Fibroblast of skin of right quadriceps (primary cell): ENCODE measurements around the gene NBPF12.
"Not testable (repeated sequence)": the region's sequence is repeated elsewhere in the genome, so short reads cannot be mapped to it uniquely, and the experiment has no call there.

Experiments used
- DNase-seq: peaks from one replicate; pipeline ENCODE4 v3.0.0-alpha.2; 2013

NBPF12 gene

GRCh38 chr1:146987502-146987901 is 49.4 kb downstream of the NBPF12 start:
- DNase-seq: not testable (repeated sequence)

DNA sequence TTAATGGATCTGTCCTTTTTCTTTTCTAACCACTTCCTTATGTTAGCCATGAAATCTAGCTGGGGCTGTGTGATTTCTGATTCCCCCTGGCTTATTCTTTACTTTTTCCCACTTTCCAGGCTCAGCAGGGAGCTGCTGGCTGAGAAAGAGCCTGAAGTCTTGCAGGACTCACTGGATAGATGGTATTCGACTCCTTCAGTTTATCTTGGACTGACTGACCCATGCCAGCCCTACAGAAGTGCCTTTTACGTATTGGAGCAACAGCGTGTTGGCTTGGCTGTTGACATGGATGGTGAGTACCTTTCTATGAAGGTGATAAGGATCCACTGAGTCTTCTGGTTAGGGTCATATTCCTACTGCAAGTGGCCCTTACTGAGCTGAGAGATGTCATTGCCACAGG is 51.3 kb downstream of the NBPF12 start:
- DNase-seq: not testable (repeated sequence)

DNA sequence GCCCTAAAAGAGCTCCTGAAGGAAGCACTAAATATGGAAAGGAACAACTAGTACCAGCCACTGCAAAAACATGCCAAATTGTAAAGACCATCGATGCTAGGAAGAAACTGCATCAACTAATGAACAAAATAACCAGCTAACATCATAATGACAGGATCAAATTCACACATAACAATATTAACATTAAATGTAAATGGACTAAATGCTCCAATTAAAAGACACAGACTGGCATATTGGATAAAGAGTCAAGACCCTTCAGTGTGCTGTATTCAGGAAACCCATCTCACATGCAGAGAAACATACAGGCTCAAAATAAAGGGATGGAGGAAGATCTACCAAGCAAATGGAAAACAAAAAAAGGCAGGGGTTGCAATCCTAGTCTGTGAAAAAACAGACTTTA is 70.4 kb downstream of the NBPF12 start:
- DNase-seq: not testable (repeated sequence)

DNA sequence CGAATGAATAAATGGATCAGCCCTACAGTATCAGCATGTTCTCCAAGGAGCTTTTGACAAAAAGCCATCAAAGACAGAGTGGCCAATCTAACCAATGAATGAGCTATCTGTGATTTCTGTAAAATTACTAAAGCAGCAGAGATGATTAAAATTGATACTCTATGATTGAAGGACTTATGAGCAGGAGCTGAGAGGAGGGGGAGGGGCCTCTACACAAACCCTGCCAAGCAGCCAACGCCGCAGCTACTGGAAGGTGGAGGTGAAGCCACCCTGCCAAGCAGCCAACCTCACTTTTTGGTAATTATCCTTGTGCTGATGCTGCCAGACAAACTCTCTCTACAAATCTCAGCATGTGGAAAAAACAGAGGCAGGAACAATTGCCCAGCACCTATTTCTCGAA is 88.9 kb downstream of the NBPF12 start:
- DNase-seq: not testable (repeated sequence)

DNA sequence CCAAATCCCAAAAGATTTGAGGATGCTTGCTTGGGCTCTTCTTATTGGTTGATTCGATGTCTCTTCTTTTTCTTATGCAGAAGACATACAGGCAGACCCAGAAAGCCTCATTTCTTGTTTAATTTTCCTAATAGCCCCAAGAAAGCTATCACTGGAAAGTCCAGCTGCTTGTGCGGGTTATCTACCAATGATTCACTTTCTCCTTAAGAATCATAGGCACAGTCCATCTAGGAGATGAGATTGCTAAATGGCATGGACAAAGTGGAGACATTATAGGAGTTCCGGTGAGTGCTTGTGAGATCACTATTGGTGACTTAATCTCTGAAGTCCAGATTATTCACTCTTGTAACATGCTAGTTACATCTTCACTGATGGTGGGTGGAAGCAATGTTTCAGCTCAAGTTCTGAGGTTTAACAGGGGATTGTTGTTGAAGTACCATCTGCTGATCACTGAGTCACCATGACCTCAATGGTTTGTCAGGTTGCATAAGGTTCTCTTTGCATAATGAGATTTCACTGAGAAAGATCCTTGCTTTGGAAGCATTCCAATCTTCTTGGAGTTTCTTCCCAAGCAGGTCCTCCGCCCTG is 92.0 kb downstream of the NBPF12 start:
- DNase-seq: not testable (repeated sequence)

- DNase-seq: no peak
These were observed 101.8 kb downstream of the NBPF12 start for GRCh38 chr1:147039916-147040315.

DNA sequence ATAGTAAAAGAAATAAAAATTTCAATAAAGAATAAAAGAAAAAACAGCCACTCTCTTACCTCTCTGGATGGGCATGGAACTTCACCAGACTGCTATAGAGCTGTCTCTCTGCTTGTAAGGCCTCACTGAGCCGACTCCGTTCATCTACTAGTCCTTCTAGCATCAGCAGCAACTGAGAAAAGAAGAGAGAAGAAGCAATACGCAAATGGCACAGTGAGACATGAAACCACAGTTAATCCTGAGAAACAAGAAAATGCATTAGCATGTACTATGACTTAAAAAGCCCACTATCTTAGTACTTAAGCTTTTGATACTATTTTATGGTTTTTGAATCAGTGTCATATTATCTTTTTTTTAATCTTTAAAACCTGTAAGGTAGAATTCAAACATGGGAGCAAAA is 104.8 kb downstream of the NBPF12 start:
- not testable (repeated sequence) for DNase-seq

DNA sequence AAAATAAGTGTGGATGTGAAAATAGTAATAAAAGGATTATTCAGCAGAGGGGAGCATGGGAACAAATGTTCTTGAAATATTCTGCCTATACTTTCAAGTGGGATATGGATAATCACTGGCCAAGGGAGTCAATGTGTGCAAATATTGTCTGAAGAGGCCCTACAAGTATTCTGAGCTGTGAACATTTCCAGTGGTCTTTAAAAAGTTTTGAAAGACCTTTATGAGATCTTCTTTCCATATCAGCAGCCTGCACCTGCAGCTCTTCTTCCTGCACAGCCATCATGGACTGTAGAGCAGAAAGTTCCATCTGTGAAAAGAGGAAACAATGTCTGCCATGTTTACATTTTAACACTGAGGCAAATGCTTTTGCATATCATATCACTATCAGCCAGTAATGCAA is 106.4 kb downstream of the NBPF12 start:
- not testable (repeated sequence) for DNase-seq
